ENCODE data around the gene ATXN2.
"Not testable (repeated sequence)": the region's sequence is repeated elsewhere in the genome, so short reads cannot be mapped to it uniquely, and the experiment has no call there.

Gene ATXN2

DNA sequence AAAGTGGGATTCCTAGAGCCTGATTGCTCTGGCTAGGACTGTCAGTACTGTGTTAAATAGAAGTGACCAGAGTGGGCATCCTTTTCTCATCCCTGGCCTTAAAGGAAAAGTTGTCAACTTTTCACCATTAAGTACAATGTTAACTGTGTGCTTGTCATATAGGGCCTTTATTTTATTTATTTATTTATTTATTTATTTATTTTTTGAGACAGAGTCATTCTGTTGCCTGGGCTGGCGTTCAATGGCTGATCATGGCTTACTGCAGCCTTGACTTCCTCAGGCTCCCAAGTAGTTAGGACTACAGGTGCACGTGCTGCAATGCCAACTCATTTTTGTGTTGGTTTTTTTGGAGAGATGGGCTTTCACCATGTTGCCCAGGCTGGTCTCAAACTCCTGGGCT, 181.8 kb downstream of the ATXN2 start:
- no peak for DNase-seq (ENCODE audit: low read depth)

- no peak for DNase-seq (ENCODE audit: low read depth)
These were observed 184.3 kb downstream of the ATXN2 start for GRCh38 chr12:111414711-111415252.

DNA sequence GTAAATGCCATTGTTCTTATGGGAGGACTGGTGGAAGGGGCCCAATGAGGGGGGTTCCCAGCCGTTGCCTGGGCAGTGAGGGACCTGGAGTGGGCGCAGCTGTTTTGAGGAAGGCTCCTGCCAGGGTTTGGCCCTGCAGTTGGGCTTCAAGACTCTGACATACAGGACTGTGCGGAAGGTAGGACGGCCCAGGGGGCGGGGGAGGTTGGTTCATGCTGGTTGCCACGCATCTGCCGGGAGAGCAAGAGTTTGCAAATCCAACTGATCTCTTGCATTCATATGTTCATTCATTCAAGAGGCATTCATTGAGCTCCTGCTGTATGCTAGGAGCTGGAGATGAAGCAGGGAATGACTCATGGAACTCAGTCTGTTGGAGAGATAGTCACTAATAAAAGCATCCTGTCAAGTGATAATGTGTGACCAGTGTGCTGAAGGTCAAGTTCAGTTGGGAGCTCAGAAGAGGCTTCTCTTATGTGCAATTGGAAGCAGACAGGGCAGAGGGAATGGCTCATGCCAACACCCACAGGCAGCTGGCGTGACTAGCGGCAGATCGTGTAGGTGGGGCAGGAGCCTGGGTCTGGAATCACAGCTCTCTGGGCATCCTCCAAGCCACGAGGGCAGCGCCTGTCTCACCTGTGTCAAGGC, 185.6 kb downstream of the ATXN2 start:
- no peak for DNase-seq (ENCODE audit: low read depth)

- no peak for DNase-seq (ENCODE audit: low read depth)
These were observed 186.2 kb downstream of the ATXN2 start for GRCh38 chr12:111412830-111413441.

- no peak for DNase-seq (ENCODE audit: low read depth)
These were observed 186.9 kb downstream of the ATXN2 start for GRCh38 chr12:111412007-111412829.

GRCh38 chr12:111411185-111411764, 187.8 kb downstream of the ATXN2 start:
- no peak for DNase-seq (ENCODE audit: low read depth)

DNA sequence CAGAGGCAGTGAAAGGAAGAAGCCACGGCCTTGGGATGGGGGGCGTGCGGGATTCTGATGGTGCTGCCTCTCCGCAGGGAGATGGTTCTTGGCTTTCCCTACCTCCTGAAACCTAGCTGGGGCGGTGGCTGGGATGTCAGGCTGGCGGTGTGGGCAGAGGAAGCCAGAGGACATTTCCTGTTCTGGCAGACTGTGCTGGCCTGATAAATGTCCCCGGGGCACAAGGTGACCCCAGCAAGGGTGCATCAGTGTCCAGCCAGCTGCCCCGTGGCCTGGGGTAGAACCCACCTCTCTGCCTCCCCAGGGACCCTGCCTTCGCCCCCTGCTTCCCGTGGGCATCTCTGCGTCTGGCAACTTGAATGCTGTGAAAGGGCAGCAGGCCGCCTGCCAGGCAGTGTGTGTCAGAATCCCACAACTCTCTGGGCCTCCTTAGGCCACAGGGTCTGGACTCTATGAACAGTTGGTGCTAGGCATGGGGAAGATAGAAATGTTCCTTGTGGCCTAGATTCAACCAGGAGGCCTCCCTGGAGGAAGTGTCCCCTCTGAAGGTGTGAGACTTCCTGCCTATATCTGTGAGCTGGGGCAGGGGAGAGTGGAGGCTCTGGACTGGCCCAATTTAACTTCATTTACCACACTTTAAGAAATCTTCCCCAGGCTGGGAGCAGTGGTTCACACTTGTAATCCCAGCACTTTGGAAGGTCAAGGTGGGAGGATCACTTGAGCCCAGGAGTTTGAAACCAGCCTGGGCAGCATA, 188.5 kb downstream of the ATXN2 start:
- no peak for DNase-seq (ENCODE audit: low read depth)

DNA sequence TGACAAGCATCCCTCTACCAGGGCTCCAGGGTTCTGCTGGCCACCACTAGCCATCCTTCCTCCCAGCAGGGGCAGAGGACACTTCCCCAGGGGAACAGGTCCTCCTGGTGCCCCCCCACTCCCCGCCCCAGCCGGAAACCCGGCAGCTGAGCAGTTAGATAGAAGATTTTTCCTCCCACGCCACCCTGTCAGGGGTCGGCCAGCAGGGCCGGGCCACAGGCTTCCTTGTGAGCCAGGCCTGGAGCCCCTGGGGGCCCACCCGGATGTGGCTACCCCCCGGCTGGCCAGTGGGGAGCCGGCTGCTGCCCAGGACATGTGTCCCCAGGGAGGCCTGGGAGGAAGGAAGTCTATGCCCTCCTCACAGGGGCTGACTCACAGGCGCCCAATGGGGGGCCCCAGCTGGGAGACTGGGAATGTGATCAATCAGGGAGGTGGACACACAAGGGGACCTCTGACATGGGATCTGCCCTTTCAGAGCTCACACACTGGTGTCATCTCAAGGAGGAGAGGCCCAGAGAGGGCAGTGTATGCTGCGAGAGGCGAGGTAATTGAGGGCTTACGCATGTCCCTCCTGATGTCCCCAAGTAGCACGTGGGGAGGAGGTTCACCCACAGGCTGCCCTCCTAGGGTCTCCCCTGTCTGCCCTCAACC, 189.2 kb downstream of the ATXN2 start:
- no peak for DNase-seq (ENCODE audit: low read depth)

- DNase-seq (ENCODE audit: low read depth), result no peak
These were observed 189.7 kb downstream of the ATXN2 start for GRCh38 chr12:111409403-111409779.

GRCh38 chr12:111408686-111409402, 190.3 kb downstream of the ATXN2 start:
- no peak for DNase-seq (ENCODE audit: low read depth)

DNA sequence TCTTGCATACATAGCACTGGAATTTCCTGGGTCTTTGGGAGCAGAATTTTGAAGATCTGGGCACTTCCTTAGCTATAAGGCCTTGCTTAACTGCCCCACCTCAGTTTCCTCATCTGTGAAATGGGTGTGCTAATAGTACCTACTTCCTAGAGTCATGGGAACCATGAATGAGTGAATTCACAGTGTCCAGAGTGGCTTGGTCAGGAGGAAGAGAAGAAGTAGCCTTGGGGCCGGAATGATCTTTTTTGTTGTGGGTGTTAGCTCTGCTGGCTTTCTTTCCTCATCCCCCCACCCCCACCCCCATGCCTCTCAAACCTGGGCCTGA, 191.0 kb downstream of the ATXN2 start:
- no peak for DNase-seq (ENCODE audit: low read depth)

GRCh38 chr12:111407377-111408115, 191.6 kb downstream of the ATXN2 start:
- no peak for DNase-seq (ENCODE audit: low read depth)

DNA sequence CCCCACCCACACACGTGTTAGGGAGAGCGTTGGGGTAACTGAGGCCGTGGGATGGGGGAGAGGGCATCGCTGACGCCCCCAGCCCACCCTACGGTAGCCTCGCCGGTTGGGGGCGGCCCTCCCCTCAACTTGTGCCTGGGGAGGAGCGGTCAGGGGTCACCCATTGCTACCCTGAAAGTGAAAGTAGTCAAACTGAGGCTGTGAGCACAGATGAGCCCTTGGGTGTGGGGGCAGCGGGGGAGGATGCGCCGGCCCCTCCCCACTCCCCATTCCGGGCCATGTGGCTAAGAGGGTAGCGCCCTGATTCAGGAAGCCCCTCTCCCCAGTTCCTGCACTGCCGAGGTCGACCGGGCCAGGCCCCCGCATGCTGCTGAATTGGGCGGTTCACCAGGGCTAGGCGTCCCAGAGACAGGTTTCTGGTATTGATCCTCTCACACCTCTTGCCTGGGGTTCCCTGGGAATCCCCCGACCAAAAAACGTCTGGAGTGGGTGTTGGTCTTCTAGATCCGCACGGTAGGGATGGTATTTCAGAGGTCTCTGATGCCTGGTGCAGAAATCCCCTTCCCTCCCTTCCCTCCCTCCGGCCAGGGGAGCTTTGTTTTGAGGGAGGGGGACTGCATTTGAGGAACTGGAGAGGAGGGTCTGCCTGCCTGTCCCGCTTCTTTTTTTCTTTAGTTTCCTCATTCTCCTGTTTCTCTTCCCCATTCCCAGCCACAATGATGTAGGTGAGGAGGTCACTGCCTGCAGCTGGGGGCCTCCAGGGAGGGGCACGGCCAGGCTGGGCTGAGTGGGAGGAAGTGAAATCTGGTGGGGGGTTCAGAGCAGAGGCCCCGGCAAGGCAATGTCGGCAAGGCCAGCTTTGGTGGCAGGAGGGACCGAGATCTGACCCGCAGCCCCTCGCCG, 192.4 kb downstream of the ATXN2 start:
- peak; percentile 51 for DNase-seq (ENCODE audit: low read depth)

DNA sequence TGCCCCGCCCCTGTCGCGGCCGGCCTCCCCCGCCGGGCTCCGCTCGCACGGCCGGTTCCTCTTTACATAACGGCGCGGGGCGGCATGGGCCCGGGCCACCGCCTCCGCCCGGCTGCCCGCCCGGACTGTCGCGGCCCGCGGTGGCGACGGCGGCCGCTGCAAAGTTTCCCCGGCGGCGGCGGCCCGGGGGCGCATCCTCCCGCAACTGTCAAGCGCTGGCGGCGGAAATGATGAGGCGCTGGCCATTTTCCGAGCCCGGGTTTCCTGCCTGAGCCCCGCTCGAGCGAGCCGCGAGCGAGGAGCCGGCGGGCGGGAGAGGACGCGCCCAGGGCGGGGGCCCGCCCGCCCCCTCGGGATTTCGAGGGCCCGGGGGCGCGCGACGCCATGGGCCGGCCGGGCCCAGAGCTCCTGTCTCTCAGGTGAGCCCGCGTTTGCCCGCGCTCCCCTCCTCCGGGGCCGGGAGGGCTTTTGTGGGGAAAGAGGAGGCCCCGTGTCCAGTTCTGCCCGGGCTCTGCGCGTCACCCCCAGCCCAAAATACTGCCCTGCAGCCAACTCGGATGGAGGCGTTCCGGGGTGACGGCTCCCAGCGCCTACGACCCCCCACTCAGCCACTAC, 193.1 kb downstream of the ATXN2 start, which contains the start of gene SH2B3:
Gene SH2B3, plus strand, starts transcription at position 65 of the 615 bp plus-strand sequence. CDS start 12,223 bp downstream, outside the sequence.
- DNase-seq (ENCODE audit: low read depth), result no peak

GRCh38 chr12:111405149-111405858, 193.8 kb downstream of the ATXN2 start:
- DNase-seq (ENCODE audit: low read depth), result peak; percentile 99

- peak; percentile 74 for DNase-seq (ENCODE audit: low read depth)
These were observed 194.6 kb downstream of the ATXN2 start for GRCh38 chr12:111404362-111405148.

- not testable (repeated sequence) for DNase-seq (ENCODE audit: low read depth)
These were observed 196.7 kb downstream of the ATXN2 start for GRCh38 chr12:111402490-111402824.
